ENCODE measurements around the gene RGS19. TPM values are rescaled to one million over a fixed set of nuclear protein-coding genes. Genes with fewer than 3 reads are reported as not detected.
A peak's percentile ranks its signal among the peaks of the same experiment; 100 is the strongest.

RGS19 gene
- total and polyA plus RNA-seq, 2 of the 8 experiments (the other 6 are each of a cell fraction or from before 2014, with no cell fraction given), result 12.7 to 16.8 TPM

GRCh38 chr20:64111841-64112641, 32.7 kb upstream of the RGS19 start:
- ChIA-PET CTCF (ENCODE audit: partially characterized antibody) (interaction anchor here (0.5 to 6.4 kb wide), 6 partner anchors 8 to 491 kb away, joined by 3 to 59 read pairs (median 4); no protein-coding TSS in a partner anchor), POLR2A (ENCODE audit: partially characterized antibody) (no interaction called here)
- no peaks in the 10 kb centered on the region for H3K4me1 ChIP-seq (replicated peaks in 1 of 4; ENCODE audit: control insufficient read depth in 3 of 4, insufficient read depth in 4 of 4, low read length in 3 of 4)
- no peaks in the 10 kb centered on the region for H3K79me1 ChIP-seq (ENCODE audit: low read depth, low read length)
- no peak overlapping the region for H2BK15ac ChIP-seq (ENCODE audit: low read length)
- H2AK5ac ChIP-seq (ENCODE audit: low read depth, low read length), result no peak overlapping the region
- no peak overlapping the region for H3K56ac ChIP-seq (replicated peaks; ENCODE audit: insufficient read length, low read depth, low read length)
- H3K9me3 ChIP-seq (ENCODE audit: insufficient read depth in 2 of 2, low read depth in 1 of 2, low read length in 1 of 2), result no peaks in the 10 kb centered on the region
- no peak overlapping the region for H3K27ac ChIP-seq (ENCODE audit: low read depth, low read length)
- H4K91ac ChIP-seq (replicated peaks; ENCODE audit: insufficient read length, low read length), result no peak overlapping the region
- no peak overlapping the region for H3K14ac ChIP-seq (ENCODE audit: insufficient read length)
- 86% methylated on average over 16 of the region's 19 CpGs; no CpG with 5 or more reads in 1 of the 2 experiments for WGBS, 2 experiments (ENCODE audit: extremely low coverage in 1 of 2, insufficient coverage in 1 of 2, insufficient read length in 1 of 2, insufficient replicate concordance in 2 of 2, low coverage in 1 of 2, low lambda C conversion rate in 2 of 2, missing lambda C conversion rate in 1 of 2)
- peak overlapping the region; percentile 68; the same call in 1 of the 2 replicates for H4K8ac ChIP-seq (ENCODE audit: extremely low read depth, insufficient read depth, low read length)
- H2BK20ac ChIP-seq (ENCODE audit: low read length), result no peak overlapping the region
- H3K4me2 ChIP-seq (ENCODE audit: insufficient read depth in 1 of 2, low read depth in 2 of 2, low read length in 2 of 2), result no peak overlapping the region
- no peak overlapping the region for H3K18ac ChIP-seq (ENCODE audit: extremely low read depth, low read length)
- H3K4ac ChIP-seq (replicated peaks; ENCODE audit: insufficient read length, low read depth, low read length), result no peak overlapping the region
- no peak overlapping the region for H2BK5ac ChIP-seq (ENCODE audit: low read depth, low read length)
- H2BK120ac ChIP-seq (replicated peaks; ENCODE audit: low read depth, low read length), result no peak overlapping the region
- no peak overlapping the region for H4K5ac ChIP-seq (ENCODE audit: insufficient read length, low read depth, low read length)
- no peak overlapping the region for H3K9ac ChIP-seq (replicated peaks in 1 of 4; ENCODE audit: extremely low read depth in 1 of 4, low read depth in 3 of 4, low read length in 3 of 4)
- peaks cover 0 to 4% of the 10 kb centered on the region in 2 experiments for H4K20me1 ChIP-seq (replicated peaks in 1 of 2; ENCODE audit: control insufficient read depth in 1 of 2, insufficient read depth in 2 of 2, low read length in 2 of 2)
- H3K79me2 ChIP-seq (ENCODE audit: control insufficient read depth in 1 of 2, insufficient read depth in 2 of 2, low read length in 2 of 2), result no peaks in the 10 kb centered on the region
- H2BK12ac ChIP-seq (ENCODE audit: low read depth, low read length), result peak overlapping the region; percentile 39; the same call in 1 of the 2 replicates
- no peak overlapping the region for H2AFZ ChIP-seq (ENCODE audit: low read length)
- DNase-seq (ENCODE audit: low read depth in 1 of 2, low spot score in 2 of 2), result peak in 1 of 2 experiments; percentile 45
- H3K36me3 ChIP-seq (ENCODE audit: control insufficient read depth in 2 of 4, insufficient read depth in 4 of 4, low read length in 3 of 4), result no peaks in the 10 kb centered on the region
- H3K4me3 ChIP-seq (ENCODE audit: extremely low read depth in 1 of 4, insufficient read depth in 2 of 4, low read depth in 3 of 4, low read length in 4 of 4), result no peak overlapping the region
- no peak for FAIRE-seq
- no peaks in the 10 kb centered on the region for H3K27me3 ChIP-seq (replicated peaks in 1 of 4; ENCODE audit: control insufficient read depth in 3 of 4, extremely low read depth in 1 of 4, insufficient read depth in 3 of 4, low read length in 3 of 4)
- H3K23ac ChIP-seq (ENCODE audit: insufficient read length), result no peak overlapping the region
- H3K23me2 ChIP-seq (ENCODE audit: low read depth, low read length), result no peaks in the 10 kb centered on the region
- no peak for TF ChIP-seq MAFK (IDR thresholded peaks at IDR 0.05; ENCODE audit: low read depth, low read length)
- no peak for TF ChIP-seq SIRT6 (IDR thresholded peaks at IDR 0.05; ENCODE audit: low read length)
- no peak for TF ChIP-seq TCF12 (IDR thresholded peaks at IDR 0.05; ENCODE audit: low read depth, low read length)
- no peak for TF ChIP-seq POU5F1 (IDR thresholded peaks at IDR 0.05; ENCODE audit: low read depth, low read length)
- no peak for TF ChIP-seq RBBP5 (IDR thresholded peaks at IDR 0.05; ENCODE audit: borderline replicate concordance, low read depth, low read length)
